ENCODE data around the gene RCC2.

The RCC2 gene

DNA sequence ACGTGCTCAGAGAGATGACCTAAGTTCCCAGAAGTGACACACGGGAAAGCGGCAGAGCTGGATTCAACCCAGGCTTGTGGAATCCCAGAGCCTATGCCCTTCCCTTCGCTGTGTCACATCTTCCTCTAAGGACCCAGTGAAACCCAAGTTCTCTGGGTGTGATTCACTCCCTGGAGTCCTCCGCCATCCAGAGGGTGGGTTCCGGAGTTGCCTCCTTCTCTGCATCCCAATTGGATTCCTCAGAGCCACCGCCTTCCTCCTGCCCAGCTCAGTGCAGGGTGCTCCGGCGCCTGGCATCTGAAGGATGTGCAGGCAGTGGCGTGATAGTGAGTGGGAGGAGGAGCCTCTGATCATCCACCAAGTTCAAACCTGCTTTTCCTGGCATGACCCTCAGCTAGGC lies 20.7 kb upstream of the RCC2 start:
- TF ChIP-seq RAD21 (IDR thresholded peaks at IDR 0.05; ENCODE audit: low read depth) = no peak
- TF ChIP-seq FOXM1 (IDR thresholded peaks at IDR 0.05; ENCODE audit: borderline replicate concordance, low read depth) = no peak
- TF ChIP-seq TAF1 (IDR thresholded peaks at IDR 0.05; ENCODE audit: low read depth) = no peak
- TF ChIP-seq ZBTB7A (IDR thresholded peaks at IDR 0.05; ENCODE audit: low read depth) = no peak
- TF ChIP-seq, protein P1, sequence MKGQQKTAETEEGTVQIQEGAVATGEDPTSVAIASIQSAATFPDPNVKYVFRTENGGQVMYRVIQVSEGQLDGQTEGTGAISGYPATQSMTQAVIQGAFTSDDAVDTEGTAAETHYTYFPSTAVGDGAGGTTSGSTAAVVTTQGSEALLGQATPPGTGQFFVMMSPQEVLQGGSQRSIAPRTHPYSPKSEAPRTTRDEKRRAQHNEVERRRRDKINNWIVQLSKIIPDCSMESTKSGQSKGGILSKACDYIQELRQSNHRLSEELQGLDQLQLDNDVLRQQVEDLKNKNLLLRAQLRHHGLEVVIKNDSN (IDR thresholded peaks at IDR 0.05) = no peak
- no peak for TF ChIP-seq TEAD4 (IDR thresholded peaks at IDR 0.05)
- no peak for TF ChIP-seq EP300 (IDR thresholded peaks at IDR 0.05; ENCODE audit: borderline replicate concordance)
- TF ChIP-seq CREB1 (IDR thresholded peaks at IDR 0.05; ENCODE audit: low read depth) = no peak
- TF ChIP-seq, protein P2, sequence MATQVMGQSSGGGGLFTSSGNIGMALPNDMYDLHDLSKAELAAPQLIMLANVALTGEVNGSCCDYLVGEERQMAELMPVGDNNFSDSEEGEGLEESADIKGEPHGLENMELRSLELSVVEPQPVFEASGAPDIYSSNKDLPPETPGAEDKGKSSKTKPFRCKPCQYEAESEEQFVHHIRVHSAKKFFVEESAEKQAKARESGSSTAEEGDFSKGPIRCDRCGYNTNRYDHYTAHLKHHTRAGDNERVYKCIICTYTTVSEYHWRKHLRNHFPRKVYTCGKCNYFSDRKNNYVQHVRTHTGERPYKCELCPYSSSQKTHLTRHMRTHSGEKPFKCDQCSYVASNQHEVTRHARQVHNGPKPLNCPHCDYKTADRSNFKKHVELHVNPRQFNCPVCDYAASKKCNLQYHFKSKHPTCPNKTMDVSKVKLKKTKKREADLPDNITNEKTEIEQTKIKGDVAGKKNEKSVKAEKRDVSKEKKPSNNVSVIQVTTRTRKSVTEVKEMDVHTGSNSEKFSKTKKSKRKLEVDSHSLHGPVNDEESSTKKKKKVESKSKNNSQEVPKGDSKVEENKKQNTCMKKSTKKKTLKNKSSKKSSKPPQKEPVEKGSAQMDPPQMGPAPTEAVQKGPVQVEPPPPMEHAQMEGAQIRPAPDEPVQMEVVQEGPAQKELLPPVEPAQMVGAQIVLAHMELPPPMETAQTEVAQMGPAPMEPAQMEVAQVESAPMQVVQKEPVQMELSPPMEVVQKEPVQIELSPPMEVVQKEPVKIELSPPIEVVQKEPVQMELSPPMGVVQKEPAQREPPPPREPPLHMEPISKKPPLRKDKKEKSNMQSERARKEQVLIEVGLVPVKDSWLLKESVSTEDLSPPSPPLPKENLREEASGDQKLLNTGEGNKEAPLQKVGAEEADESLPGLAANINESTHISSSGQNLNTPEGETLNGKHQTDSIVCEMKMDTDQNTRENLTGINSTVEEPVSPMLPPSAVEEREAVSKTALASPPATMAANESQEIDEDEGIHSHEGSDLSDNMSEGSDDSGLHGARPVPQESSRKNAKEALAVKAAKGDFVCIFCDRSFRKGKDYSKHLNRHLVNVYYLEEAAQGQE (IDR thresholded peaks at IDR 0.05; ENCODE audit: low read depth) = no peak
- no peak for TF ChIP-seq YY1 (IDR thresholded peaks at IDR 0.05; ENCODE audit: low read depth)
- TF ChIP-seq TCF12 (IDR thresholded peaks at IDR 0.05; ENCODE audit: low read depth) = no peak
- TF ChIP-seq NFIC (IDR thresholded peaks at IDR 0.05) = no peak
- no peak for TF ChIP-seq CEBPB (IDR thresholded peaks at IDR 0.05)
- TF ChIP-seq EGR1 (IDR thresholded peaks at IDR 0.05) = no peak

DNA sequence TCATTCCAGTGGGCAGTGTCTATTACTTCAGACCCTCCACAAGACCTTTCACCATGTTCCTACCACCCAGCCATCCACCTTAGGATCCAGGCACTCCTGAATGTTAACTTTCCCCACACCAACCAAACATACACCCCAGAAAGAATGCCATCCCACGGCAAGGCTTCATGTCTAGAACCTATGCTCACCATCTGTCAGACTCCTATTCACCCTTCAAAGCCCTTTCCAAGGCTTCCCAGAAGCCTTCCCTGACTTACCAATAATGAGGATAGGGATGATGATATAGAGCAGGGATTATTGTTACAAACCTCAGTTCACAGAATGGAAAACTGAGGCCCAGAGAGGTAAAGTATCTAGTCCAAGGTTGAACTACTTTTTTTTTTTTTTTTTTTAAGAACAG lies 19.3 kb upstream of the RCC2 start:
- TF ChIP-seq, protein P3, sequence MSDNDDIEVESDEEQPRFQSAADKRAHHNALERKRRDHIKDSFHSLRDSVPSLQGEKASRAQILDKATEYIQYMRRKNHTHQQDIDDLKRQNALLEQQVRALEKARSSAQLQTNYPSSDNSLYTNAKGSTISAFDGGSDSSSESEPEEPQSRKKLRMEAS (IDR thresholded peaks at IDR 0.05) = no peak
- TF ChIP-seq TAF1 (IDR thresholded peaks at IDR 0.05; ENCODE audit: low read depth) (no peak), YY1 (IDR thresholded peaks at IDR 0.05; ENCODE audit: low read depth) (no peak), TEAD4 (IDR thresholded peaks at IDR 0.05) (no peak), ZBTB7A (IDR thresholded peaks at IDR 0.05; ENCODE audit: low read depth) (no peak), NFIC (IDR thresholded peaks at IDR 0.05) (no peak)
- TF ChIP-seq, protein P1 (IDR thresholded peaks at IDR 0.05) = no peak

DNA sequence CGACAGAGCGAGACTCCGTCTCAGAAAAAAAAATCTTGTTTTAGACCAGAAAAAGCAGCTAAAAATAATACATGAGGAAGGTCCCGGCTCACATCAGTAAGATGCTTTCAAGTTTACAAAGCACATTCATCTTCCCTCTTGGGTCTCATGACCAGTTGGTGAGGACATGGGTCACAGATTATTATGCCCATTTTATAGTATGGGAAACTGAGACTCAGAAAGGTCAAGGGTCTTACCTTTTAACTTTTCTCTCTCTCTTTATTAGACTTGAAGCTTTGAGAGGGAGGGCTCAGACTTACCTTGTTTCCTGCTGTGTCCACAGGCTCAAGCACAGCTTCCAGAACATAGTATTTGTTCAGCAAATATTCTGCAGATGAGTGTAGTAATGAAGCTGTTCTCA lies 13.2 kb upstream of the RCC2 start:
- TF ChIP-seq NFIC (IDR thresholded peaks at IDR 0.05) (no peak), YY1 (IDR thresholded peaks at IDR 0.05; ENCODE audit: low read depth) (no peak), EP300 (IDR thresholded peaks at IDR 0.05; ENCODE audit: borderline replicate concordance) (no peak), TCF12 (IDR thresholded peaks at IDR 0.05; ENCODE audit: low read depth) (no peak), TEAD4 (IDR thresholded peaks at IDR 0.05) (no peak), RAD21 (IDR thresholded peaks at IDR 0.05; ENCODE audit: low read depth) (no peak), CREB1 (IDR thresholded peaks at IDR 0.05; ENCODE audit: low read depth) (no peak)
- TF ChIP-seq, protein P3 (IDR thresholded peaks at IDR 0.05) = no peak

DNA sequence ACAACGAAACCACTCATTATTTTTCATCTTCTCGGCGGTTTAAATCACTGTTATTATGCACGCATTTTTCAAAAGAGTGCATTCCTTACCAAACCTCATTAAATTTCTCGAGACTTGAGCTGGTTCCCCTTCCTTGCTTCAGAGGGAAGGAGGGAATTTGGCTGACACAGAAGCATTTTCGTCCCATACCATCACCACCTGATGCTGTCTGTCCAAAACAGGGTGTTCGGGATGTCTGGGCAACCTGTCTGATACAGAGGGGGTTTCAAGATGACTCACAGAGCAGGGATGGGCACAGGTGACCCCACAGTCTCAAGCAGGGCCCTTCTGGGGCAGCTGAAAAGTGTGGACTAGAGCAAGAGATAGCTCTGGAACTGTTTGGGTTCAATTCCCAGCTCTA lies 12.3 kb upstream of the RCC2 start:
- TF ChIP-seq CEBPB (IDR thresholded peaks at IDR 0.05) (no peak), RAD21 (IDR thresholded peaks at IDR 0.05; ENCODE audit: low read depth) (no peak), ZBTB7A (IDR thresholded peaks at IDR 0.05; ENCODE audit: low read depth) (no peak), TCF12 (IDR thresholded peaks at IDR 0.05; ENCODE audit: low read depth) (no peak), YY1 (IDR thresholded peaks at IDR 0.05; ENCODE audit: low read depth) (no peak), TAF1 (IDR thresholded peaks at IDR 0.05; ENCODE audit: low read depth) (no peak), TEAD4 (IDR thresholded peaks at IDR 0.05) (no peak), NFIC (IDR thresholded peaks at IDR 0.05) (no peak), FOXM1 (IDR thresholded peaks at IDR 0.05; ENCODE audit: borderline replicate concordance, low read depth) (no peak), EGR1 (IDR thresholded peaks at IDR 0.05) (no peak), EP300 (IDR thresholded peaks at IDR 0.05; ENCODE audit: borderline replicate concordance) (no peak), CREB1 (IDR thresholded peaks at IDR 0.05; ENCODE audit: low read depth) (no peak)
- TF ChIP-seq, protein P1 (IDR thresholded peaks at IDR 0.05) = no peak
- TF ChIP-seq, protein P2 (IDR thresholded peaks at IDR 0.05; ENCODE audit: low read depth) = no peak
- TF ChIP-seq, protein P3 (IDR thresholded peaks at IDR 0.05) = no peak

DNA sequence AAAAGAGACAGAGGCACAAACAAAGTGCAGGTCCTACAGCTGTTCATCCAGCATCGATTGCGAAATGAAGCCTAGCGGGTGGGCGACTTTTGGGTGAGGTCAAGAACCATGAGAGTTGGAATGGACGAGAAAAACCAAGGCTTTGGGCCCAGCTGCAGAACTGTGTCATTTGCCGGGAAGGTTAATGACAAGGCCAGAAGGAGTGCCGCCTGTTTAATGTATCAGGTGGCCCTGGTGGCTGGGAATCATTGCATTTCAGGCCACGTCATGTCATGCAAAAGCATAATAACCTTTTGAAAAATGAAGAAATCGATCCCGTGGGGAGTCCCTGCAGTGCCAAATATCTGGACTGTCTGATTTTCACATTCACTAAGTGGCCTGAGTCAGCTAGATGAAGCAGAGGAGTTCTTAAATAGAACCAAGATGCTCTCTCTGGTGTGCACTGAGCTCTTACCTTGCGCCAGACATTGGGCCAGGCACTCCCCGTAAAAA lies 8.1 kb upstream of the RCC2 start:
- TF ChIP-seq CEBPB (IDR thresholded peaks at IDR 0.05) = peak; percentile 61; the same call in 1 of the 2 replicates
- no peak for TF ChIP-seq EP300 (IDR thresholded peaks at IDR 0.05; ENCODE audit: borderline replicate concordance)

All from Ishikawa (cell line).